Cerebellar nuclear complex (tissue), 1 donor: ENCODE data around the gene C20orf141.
A peak's percentile ranks its signal among the peaks of the same experiment; 100 is the strongest.
"Not testable (repeated sequence)": the region's sequence is repeated elsewhere in the genome, so short reads cannot be mapped to it uniquely, and the experiment has no call there.

Source experiments
- DNase-seq, 2 experiments: peaks; one replicate each; lab custom pipeline; 2025; lab: John Stamatoyannopoulos, UW

Gene C20orf141

GRCh38 chr20:2820084-2820895 is 5.5 kb downstream of the C20orf141 start:
- DNase-seq = no peak

GRCh38 chr20:2820896-2821869 is 6.4 kb downstream of the C20orf141 start:
- DNase-seq = no peak

- DNase-seq = no peak
Measured at GRCh38 chr20:2822073-2822472, 7.3 kb downstream of the C20orf141 start.

GRCh38 chr20:2825761-2826160 is 11.0 kb downstream of the C20orf141 start:
- no peak for DNase-seq

GRCh38 chr20:2826655-2827054 is 11.9 kb downstream of the C20orf141 start:
- no peak for DNase-seq

- DNase-seq = no peak
Measured at GRCh38 chr20:2829376-2829775, 14.6 kb downstream of the C20orf141 start.

- DNase-seq = not testable (repeated sequence)
Measured at GRCh38 chr20:2831206-2831605, 16.4 kb downstream of the C20orf141 start.

GRCh38 chr20:2833761-2834160 is 19.0 kb downstream of the C20orf141 start:
- DNase-seq = no peak

GRCh38 chr20:2834401-2835110 is 19.8 kb downstream of the C20orf141 start:
- no peak for DNase-seq

GRCh38 chr20:2835331-2835796 is 20.6 kb downstream of the C20orf141 start:
- no peak for DNase-seq

GRCh38 chr20:2836035-2836434 is 21.2 kb downstream of the C20orf141 start:
- no peak for DNase-seq

- no peak for DNase-seq
Measured at GRCh38 chr20:2837221-2837960, 22.6 kb downstream of the C20orf141 start.

- no peak for DNase-seq
Measured at GRCh38 chr20:2838170-2838797, 23.5 kb downstream of the C20orf141 start.

GRCh38 chr20:2838847-2839671 is 24.3 kb downstream of the C20orf141 start:
- DNase-seq = no peak

- DNase-seq = no peak
Measured at GRCh38 chr20:2839732-2840137, 24.9 kb downstream of the C20orf141 start.

- DNase-seq = peak in 1 of 2 experiments; percentile 63
Measured at GRCh38 chr20:2840138-2840966, 25.6 kb downstream of the C20orf141 start, which contains the start of the genes PCED1A and VPS16. Gene PCED1A, minus strand, starts transcription at chr20:2840655. Its CDS starts 743 bp downstream, at chr20:2839912. Gene VPS16, plus strand, starts transcription at chr20:2840745. Its CDS starts 30 bp downstream, at chr20:2840775.

GRCh38 chr20:2840967-2841531 is 26.3 kb downstream of the C20orf141 start:
- DNase-seq = no peak

- no peak for DNase-seq
Measured at GRCh38 chr20:2845607-2846006, 30.8 kb downstream of the C20orf141 start.
